KOPT-K1 (cell line): ENCODE results near the gene EPX.

Experiments used
- H3K27ac ChIP-seq: fragments of 200-600 bp; sonication (generic); 2 replicates; pipeline ENCODE4 v1.5.1; 2016; ENCODE audit warnings: antibody characterized with exemption, mild to moderate bottlenecking, low read depth, low read length; ENCODE audit not compliant: poor library complexity, severe bottlenecking
- H3K36me3 ChIP-seq: fragments of 200-600 bp; sonication (generic); 2 replicates; pipeline ENCODE4 v1.5.1; 2017; ENCODE audit warnings: antibody characterized with exemption, mild to moderate bottlenecking, low read length, moderate library complexity; ENCODE audit not compliant: insufficient read depth
- H3K9me3 ChIP-seq: fragments of 200-600 bp; sonication (generic); 2 replicates; pipeline ENCODE4 v1.5.1; 2017; ENCODE audit warnings: antibody characterized with exemption, low read length, mild to moderate bottlenecking; ENCODE audit not compliant: insufficient read depth, poor library complexity, severe bottlenecking

Gene EPX

DNA sequence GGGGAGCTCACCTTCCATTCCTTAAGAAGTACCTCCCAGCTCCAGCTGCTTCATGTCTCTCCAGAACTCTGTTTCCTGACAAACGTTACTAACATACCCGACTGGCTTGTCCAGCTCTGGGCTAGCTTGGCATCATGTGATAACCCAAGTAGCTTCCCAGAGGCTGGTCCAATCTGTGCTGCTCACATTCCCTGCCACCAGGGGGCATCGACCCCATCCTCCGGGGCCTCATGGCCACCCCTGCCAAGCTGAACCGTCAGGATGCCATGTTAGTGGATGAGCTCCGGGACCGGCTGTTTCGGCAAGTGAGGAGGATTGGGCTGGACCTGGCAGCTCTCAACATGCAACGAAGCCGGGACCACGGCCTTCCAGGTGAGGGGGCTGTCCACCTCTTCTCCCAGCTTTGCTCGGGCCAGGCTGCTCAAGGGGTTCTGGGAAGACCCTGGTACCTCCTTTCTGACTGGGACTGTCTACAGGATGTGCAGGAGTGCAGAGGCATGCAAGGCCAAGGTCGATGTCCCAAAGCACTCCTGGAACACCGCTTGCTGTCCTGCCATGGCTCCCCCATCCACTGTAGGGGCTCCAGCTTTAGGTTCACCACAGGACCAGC lies 7.6 kb downstream of the EPX start:
- H3K27ac ChIP-seq: no peak overlapping the region
- no peaks in the 10 kb centered on the region for H3K36me3 ChIP-seq
- no peaks in the 10 kb centered on the region for H3K9me3 ChIP-seq

DNA sequence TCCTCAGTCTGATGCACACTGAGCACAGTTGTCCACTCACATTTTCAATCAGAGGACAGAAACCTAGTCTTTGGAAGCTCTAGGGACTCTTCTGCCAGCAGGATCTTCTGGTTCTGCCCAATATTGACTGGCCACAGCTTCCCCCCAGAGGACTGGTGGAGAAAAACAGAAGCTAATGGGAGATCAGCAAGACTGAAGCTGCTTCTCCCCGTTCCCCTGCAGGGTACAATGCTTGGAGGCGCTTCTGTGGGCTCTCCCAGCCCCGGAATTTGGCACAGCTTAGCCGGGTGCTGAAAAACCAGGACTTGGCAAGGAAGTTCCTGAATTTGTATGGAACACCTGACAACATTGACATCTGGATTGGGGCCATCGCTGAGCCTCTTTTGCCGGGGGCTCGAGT lies 10.3 kb downstream of the EPX start:
- Histone ChIP-seq H3K27ac (no peak overlapping the region), H3K36me3 (peaks cover 10% of the 10 kb centered on the region; the same call in 1 of the 2 replicates), H3K9me3 (no peaks in the 10 kb centered on the region)

DNA sequence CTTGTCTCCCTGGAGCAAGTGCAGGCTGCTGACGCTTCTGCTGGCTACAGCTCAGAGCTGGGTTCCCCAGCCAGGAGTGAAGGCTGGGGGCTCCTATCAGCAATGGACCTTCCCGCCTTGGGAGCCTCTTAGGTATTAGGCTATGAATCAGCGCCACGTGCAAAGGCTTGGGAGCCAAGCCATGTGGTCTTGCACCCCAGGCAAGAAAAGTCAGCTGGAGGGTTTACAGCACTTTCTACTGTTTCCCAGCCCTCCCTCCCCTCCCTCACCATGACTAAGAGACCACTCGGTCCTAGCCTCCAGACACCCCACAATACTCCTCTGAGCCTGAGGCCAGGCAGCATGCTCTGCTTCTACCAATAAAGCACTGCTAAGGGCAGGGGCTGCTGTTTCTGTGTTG lies 12.3 kb downstream of the EPX start:
- Histone ChIP-seq H3K36me3 (peaks cover 23% of the 10 kb centered on the region; the same call in 1 of the 2 replicates), H3K9me3 (no peaks in the 10 kb centered on the region), H3K27ac (no peak overlapping the region)

DNA sequence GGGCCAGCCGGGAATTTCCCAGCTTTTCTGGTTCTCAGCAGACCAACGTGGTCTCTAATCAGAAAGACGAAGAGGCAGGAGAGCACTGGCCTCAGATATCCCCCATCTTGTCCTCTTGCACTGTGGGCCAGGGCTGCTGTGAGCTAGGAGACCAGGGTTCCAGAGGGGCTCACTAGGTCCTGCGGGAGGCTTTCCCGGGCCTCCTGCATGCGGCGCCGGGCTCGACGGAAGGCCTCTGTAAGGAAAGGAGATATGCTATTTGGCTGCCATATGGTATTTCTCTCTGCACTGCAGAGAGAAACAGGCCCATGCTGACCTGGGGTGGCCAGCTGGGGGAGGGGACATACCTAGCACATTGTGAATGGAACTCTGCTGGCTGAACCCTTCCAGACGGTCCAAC lies 13.4 kb downstream of the EPX start:
- Histone ChIP-seq H3K27ac (no peak overlapping the region), H3K9me3 (no peaks in the 10 kb centered on the region), H3K36me3 (peaks cover 34% of the 10 kb centered on the region; the same call in 1 of the 2 replicates)

DNA sequence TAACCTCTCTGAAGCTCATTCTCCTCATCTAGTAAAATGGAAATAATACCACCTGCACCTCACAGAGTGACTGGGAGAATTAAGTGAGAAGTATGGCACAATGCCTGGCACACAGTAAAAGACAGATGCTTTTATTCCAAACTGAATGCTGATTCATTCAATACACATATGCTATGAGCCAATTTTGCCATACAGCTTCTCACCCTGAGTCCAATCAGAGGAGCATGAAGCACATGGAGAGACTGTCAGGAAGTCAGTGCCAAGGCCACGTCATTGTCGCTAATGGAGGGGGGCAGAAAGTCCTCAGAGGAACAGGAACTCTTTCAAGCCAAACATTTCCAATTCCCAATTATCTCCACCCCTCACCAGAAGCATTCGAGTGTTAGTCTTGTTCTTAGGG lies 14.9 kb downstream of the EPX start:
- Histone ChIP-seq H3K9me3 (no peaks in the 10 kb centered on the region), H3K36me3 (peaks cover 41% of the 10 kb centered on the region; the same call in 1 of the 2 replicates), H3K27ac (no peak overlapping the region)

DNA sequence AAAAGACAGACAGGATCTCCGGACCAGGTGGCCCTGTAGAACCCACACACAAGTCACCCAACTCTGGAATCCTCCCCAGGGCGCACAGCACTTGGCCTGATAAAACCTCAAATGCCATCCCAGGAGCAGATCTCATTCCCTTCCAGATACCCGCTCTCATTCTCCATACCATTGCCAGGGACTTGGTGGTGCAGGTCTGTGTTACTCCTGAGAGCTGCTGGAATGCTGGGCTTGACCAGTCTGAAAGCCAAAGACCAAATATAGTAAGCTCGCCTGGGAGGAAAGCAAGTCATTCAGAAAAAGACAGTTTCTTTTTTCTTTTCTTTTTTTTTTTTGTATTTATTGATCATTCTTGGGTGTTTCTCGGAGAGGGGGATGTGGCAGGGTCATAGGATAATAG lies 15.8 kb downstream of the EPX start:
- Histone ChIP-seq H3K27ac (no peak overlapping the region), H3K36me3 (peaks cover 50% of the 10 kb centered on the region; the same call in 1 of the 2 replicates), H3K9me3 (no peaks in the 10 kb centered on the region)

DNA sequence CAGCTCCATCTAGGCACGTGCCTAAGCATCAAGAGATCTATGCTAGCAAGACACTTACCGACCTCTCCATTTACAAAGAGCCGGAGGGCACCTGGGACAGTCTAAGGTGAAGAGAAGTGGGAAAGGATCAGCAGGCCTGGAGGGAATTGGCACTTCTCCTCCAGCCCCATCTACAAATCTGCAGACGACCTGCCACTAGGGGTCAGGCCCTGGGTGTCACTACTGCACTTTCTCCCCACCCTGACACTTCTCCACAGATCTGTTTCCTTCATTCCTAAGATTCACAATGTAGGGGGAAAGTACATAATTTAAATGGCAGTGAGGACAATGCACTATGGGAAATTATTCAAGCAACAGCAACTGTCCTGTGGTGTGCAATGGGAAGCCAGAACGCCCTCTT lies 18.4 kb downstream of the EPX start:
- H3K36me3 ChIP-seq: peaks cover 67% of the 10 kb centered on the region
- no peaks in the 10 kb centered on the region for H3K9me3 ChIP-seq
- H3K27ac ChIP-seq: no peak overlapping the region

DNA sequence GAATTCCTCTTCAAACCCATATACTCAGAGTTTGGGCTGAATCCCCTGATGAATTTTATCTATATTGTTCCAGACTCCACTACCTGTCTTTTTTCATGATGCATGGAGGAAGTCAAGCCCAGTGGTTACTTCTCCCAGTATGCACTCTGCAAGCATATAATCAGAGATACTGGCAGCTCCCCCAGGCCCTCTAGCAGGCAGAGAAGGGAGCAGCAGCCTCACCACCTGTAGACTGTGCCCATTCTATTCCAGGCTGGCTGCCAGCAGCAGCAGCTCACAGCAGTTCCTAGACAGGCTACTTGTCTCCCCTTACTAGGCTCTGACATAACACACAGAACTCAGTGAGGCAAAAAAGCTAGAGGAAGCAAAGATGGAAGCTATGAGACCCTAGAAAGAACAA lies 23.2 kb downstream of the EPX start:
- H3K9me3 ChIP-seq: no peaks in the 10 kb centered on the region
- no peak overlapping the region for H3K27ac ChIP-seq
- peaks cover 35% of the 10 kb centered on the region for H3K36me3 ChIP-seq

DNA sequence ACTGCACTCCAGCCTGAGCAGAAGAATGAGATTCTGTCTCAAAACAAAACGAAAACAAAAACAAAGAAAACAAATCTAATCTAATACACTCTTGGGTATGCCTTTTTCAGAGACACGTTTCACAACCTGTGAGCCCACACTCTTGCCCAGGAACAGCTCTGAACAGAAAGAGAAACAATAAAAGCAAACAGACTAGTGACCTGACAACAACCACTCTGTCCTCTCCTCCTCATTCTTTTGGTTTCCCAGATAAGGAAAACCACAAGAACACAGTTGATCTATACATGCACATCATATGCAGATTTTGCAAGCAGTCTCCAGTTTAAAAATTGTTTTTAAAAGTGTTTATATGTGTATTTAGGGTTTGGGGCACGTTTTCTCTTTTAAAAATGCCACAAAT lies 25.2 kb downstream of the EPX start:
- Histone ChIP-seq H3K27ac (no peak overlapping the region), H3K36me3 (peaks cover 23% of the 10 kb centered on the region), H3K9me3 (no peaks in the 10 kb centered on the region)

DNA sequence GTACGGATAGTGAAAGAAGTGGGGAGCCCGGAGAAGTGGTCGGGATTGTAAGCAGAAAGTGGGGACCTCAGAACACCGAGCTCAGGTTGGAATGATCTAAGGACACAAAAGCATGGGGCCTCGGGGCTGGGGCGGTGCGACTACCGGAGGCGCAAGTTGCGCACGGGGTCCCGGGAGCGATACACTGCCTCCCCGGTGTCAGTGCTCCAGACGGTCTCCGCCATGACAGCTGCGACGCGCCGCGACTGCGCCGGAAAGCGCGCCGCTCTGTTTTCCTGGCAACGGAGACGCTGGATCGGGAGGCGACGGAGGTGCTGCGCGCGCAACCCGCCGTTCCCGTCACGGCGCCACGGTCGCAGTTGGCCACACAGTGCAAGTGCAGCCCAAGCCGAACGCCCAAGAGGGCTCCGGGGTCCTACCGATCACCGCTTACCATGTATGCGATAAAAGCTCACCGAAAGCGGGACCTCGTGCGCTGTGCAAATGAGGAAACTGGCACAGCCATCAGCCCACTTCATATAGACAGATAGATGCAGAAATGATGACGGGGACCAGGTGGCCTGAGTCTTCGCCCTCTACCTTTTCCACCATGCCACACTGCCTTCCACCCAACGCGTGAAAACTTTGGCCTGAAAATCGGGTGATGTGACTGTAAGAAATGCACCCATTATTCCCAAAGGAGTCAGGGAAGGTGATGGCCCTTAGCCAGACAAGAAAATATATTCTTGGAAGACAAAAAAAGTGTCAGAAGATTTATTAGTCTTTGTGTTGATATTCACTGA lies 26.7 kb downstream of the EPX start, which contains the start of gene MKS1:
TSS of gene MKS1 (minus strand) at position 249 of the 782 bp plus-strand sequence. CDS start at position 224, 25 bp downstream.
- H3K27ac ChIP-seq: peak within 1 kb of the TSS; percentile 61
- peaks cover 9% of the 10 kb centered on the region; the same call in 1 of the 2 replicates for H3K36me3 ChIP-seq
- H3K9me3 ChIP-seq: peaks cover 9% of the 10 kb centered on the region

DNA sequence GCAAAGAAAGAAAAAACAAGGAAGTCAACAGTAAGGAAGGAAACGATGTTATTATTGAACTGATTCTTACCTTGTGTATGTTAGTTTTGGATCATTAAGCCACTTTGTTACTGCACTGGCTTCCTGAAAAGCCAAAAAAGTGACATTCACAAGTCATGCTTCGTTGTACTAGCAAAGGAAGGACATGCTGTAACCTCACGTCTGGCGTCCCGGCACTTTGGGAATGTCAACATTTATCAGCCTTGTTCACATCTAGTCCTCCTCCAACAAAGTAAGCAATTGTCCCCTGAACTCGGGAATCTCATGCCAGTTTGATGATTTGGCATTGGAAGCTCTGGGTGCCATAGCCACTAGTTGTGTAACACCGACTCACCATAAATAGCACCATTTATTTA lies 27.3 kb downstream of the EPX start:
- Histone ChIP-seq H3K36me3 (peaks cover 8% of the 10 kb centered on the region; the same call in 1 of the 2 replicates), H3K9me3 (peaks cover 11% of the 10 kb centered on the region), H3K27ac (peak overlapping the region; percentile 61)

DNA sequence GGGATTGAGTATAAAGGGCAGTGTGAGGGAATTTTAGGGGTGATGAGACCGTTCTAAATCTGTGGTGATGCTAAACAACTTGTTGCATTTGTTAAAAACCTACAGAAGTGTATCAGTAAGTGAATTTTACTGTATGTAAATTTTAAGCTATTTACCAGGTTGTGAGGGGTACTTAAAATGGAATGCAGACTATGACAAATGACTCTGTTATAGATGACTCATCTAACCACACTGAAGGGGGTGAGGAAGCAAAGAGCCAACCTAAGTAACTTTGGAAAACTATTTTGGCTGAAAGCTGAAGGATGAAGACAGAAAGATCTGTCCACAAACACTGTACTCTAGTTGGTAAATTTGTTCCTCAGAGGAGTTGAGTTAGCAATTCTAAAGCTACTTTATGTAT lies 31.8 kb downstream of the EPX start:
- H3K9me3 ChIP-seq: peaks cover 17% of the 10 kb centered on the region
- no peaks in the 10 kb centered on the region for H3K36me3 ChIP-seq
- no peak overlapping the region for H3K27ac ChIP-seq

DNA sequence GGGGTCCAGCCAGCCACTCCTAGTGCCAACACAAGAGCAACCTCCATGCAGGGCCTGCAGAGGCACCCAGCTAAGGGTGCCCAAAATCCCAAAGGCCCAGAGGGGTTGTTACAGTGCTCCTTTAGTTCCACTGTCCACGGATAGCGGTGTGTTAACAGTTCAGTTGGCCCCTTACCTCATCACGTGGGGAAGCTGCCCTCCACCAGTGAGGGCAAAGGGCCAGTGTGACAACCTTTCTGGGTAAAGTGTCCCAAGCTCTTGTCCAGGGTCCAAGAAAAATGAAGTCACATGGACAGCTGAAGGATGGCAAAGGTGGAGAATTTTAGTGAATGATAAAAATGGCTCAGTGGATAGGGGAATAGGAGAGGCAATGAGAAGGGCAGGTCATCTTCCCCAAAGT lies 35.2 kb downstream of the EPX start:
- H3K36me3 ChIP-seq: no peaks in the 10 kb centered on the region
- peaks cover 17% of the 10 kb centered on the region for H3K9me3 ChIP-seq
- no peak overlapping the region for H3K27ac ChIP-seq

DNA sequence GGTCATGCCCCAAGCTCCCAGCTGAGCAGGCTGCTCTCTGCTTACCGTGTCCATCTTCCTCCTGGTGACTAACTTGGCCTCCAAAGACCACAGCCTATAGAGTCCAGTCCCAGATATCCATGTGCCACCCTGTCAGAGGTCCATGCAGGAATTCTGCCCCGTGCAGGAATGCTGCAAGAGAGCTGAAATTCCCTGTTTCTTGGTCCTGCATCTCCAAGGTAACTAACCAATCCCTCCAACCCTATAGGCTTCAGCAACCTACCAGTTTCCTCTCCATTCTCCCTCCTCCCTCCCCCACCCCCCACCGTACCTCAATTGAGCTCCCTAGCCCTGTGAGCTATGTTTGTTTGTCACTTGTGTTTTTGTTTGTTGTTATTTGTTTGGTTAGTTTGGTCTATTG lies 36.2 kb downstream of the EPX start:
- Histone ChIP-seq H3K9me3 (peaks cover 11% of the 10 kb centered on the region), H3K36me3 (no peaks in the 10 kb centered on the region), H3K27ac (no peak overlapping the region)

DNA sequence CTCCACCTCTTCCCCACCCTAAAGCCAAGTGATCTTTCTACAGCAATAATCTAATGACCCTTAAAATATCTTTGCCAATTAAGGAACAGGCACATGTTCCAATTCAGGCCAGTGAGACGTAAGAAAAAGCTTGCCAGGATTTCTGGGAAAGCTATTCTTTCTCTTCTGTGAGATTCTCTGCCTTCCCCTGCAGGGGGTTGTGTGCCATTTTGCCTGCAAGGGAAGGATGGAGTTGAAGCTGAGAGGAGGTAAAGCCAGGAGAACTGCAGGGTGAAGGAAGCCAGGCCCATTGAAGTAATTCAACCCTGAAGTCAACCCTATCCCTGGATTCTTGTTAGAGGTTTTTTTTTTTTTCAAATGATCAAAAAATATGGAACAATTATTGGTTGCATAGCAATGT lies 36.9 kb downstream of the EPX start:
- Histone ChIP-seq H3K36me3 (no peaks in the 10 kb centered on the region), H3K9me3 (peaks cover 7% of the 10 kb centered on the region), H3K27ac (no peak overlapping the region)

DNA sequence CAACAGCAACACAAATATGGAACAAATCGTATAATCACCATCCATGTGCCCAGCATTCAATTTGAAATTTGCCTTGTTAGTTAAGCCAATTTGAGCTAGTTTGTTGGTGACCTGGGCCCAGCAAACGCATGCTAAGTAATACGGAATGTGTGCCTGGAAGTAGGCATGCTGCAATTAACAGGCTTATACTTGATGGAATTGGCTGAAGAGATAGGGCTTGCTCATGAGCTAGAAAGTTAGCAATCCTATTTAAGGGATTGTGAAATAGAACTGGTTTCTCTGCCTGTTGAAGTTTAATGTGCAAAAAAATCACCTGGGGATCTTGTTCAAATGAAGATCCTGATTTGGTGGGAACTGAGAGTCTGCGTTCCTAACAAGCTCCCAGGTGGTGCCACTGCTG lies 37.4 kb downstream of the EPX start:
- Histone ChIP-seq H3K36me3 (no peaks in the 10 kb centered on the region), H3K9me3 (peaks cover 7% of the 10 kb centered on the region), H3K27ac (no peak overlapping the region)
